ENCODE results near the gene TOMM7. TPM values are rescaled to one million over a fixed set of nuclear protein-coding genes. Genes with fewer than 3 reads are reported as not detected.

Gene TOMM7
- total RNA-seq, 1 experiment from 2014 or later: 325 TPM

DNA sequence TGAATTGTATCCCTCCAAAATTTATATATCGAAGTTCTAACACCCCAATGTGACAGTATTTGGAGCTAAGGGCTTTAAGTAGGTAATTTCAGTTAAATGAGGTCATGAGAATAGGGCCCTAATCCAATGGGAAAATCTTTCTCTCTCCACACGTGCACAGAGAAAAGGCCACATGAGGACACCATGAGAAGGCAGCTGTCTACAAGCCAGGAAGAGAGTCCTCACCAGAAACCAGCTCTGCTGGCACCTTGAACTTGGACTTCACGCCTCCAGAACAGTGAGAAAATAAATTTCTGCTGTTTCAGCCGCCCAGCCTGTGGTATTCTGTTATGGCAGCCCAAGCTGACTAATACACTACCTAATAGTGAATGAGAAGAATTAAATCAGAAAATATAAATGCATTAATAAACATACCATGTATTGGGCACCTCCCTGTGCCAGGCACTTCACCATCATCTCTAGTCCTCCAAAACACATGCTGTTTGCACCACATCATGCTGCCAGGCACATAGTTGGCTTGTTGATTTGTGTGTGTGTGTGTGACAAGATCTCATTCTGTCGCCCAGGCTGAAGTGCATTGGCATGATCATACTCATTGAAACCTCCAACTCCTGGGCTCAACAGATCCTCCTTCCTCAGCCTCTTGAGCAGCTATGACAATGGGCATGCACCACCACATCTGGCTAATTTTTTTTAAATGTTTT, 9.1 kb upstream of the TOMM7 start:
- no peak overlapping the region for H3K27ac ChIP-seq (ENCODE audit: low read depth, low read length)
- no peaks in the 10 kb centered on the region for H3K79me2 ChIP-seq (ENCODE audit: insufficient read depth, low read length)
- no peaks in the 10 kb centered on the region for H3K36me3 ChIP-seq (ENCODE audit: control insufficient read depth in 1 of 2, insufficient read depth in 2 of 2, low read length in 2 of 2)
- no peak overlapping the region for H3K9ac ChIP-seq (ENCODE audit: low read length)
- no peaks in the 10 kb centered on the region for H3K9me3 ChIP-seq (ENCODE audit: control insufficient read depth in 1 of 2, insufficient read depth in 1 of 2, low read depth in 1 of 2, low read length in 2 of 2)
- TF ChIP-seq, protein P1, sequence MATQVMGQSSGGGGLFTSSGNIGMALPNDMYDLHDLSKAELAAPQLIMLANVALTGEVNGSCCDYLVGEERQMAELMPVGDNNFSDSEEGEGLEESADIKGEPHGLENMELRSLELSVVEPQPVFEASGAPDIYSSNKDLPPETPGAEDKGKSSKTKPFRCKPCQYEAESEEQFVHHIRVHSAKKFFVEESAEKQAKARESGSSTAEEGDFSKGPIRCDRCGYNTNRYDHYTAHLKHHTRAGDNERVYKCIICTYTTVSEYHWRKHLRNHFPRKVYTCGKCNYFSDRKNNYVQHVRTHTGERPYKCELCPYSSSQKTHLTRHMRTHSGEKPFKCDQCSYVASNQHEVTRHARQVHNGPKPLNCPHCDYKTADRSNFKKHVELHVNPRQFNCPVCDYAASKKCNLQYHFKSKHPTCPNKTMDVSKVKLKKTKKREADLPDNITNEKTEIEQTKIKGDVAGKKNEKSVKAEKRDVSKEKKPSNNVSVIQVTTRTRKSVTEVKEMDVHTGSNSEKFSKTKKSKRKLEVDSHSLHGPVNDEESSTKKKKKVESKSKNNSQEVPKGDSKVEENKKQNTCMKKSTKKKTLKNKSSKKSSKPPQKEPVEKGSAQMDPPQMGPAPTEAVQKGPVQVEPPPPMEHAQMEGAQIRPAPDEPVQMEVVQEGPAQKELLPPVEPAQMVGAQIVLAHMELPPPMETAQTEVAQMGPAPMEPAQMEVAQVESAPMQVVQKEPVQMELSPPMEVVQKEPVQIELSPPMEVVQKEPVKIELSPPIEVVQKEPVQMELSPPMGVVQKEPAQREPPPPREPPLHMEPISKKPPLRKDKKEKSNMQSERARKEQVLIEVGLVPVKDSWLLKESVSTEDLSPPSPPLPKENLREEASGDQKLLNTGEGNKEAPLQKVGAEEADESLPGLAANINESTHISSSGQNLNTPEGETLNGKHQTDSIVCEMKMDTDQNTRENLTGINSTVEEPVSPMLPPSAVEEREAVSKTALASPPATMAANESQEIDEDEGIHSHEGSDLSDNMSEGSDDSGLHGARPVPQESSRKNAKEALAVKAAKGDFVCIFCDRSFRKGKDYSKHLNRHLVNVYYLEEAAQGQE (IDR thresholded peaks at IDR 0.05; ENCODE audit: low read depth): no peak
- no peak for TF ChIP-seq POLR2AphosphoS5 (IDR thresholded peaks at IDR 0.05; ENCODE audit: low read depth, low read length)
- TF ChIP-seq RAD21 (IDR thresholded peaks at IDR 0.05; ENCODE audit: low read depth): no peak
- TF ChIP-seq TCF7L2 (IDR thresholded peaks at IDR 0.05; ENCODE audit: borderline replicate concordance, extremely low read depth, insufficient read depth, insufficient read length): no peak
- no peak for TF ChIP-seq SRF (IDR thresholded peaks at IDR 0.05; ENCODE audit: low read depth)
- no peak for TF ChIP-seq POLR2A (IDR thresholded peaks at IDR 0.05; ENCODE audit: borderline replicate concordance, extremely low read depth, insufficient read depth, insufficient read length)
- no peak for TF ChIP-seq JUND (IDR thresholded peaks at IDR 0.05)
- no peak for TF ChIP-seq CTCF (IDR thresholded peaks at IDR 0.05 in 2 of 3, conservative IDR thresholded peaks at IDR 0.05 in 1 of 3; ENCODE audit: borderline replicate concordance in 1 of 3, insufficient read depth in 1 of 3, low read depth in 2 of 3, low read length in 2 of 3)
- no peak for TF ChIP-seq YY1 (IDR thresholded peaks at IDR 0.05; ENCODE audit: extremely low read depth, insufficient replicate concordance, low read depth, low read length)
- TF ChIP-seq CBX3 (IDR thresholded peaks at IDR 0.05; ENCODE audit: low read depth): no peak
- TF ChIP-seq FOSL1 (IDR thresholded peaks at IDR 0.05; ENCODE audit: low read depth): no peak
- no peak for TF ChIP-seq EZH2 (IDR thresholded peaks at IDR 0.05)
- TF ChIP-seq CEBPB (IDR thresholded peaks at IDR 0.05; ENCODE audit: low read depth): no peak
- no peak for TF ChIP-seq SIN3A (IDR thresholded peaks at IDR 0.05; ENCODE audit: low read depth)
- TF ChIP-seq, protein P2, sequence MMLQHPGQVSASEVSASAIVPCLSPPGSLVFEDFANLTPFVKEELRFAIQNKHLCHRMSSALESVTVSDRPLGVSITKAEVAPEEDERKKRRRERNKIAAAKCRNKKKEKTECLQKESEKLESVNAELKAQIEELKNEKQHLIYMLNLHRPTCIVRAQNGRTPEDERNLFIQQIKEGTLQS (IDR thresholded peaks at IDR 0.05): no peak
- no peaks in the 10 kb centered on the region for H3K27me3 ChIP-seq (ENCODE audit: insufficient read depth, low read length)
- ChIA-PET RAD21 (ENCODE audit: low non-redundant PET in 1 of 2, low total read pairs in 2 of 2, uncharacterized antibody in 2 of 2, unreplicated experiment in 2 of 2) (no interaction called here), POLR2A (interaction anchor here (1.4 kb wide), 1 partner anchor 9 kb away, joined by 3 read pairs; the partner anchor contains the start of gene TOMM7), CTCF (no interaction called here)
- H3K4me3 ChIP-seq (replicated peaks in 1 of 2; ENCODE audit: low read depth in 1 of 2, low read length in 2 of 2): no peak overlapping the region
- no peak for DNase-seq (ENCODE audit: low read depth, low spot score)
- no peak overlapping the region for H3K4me2 ChIP-seq (ENCODE audit: low read length)
- H4K20me1 ChIP-seq (ENCODE audit: insufficient read depth): no peaks in the 10 kb centered on the region
- ATAC-seq: no peak
- H3K4me1 ChIP-seq (ENCODE audit: control insufficient read depth in 1 of 2, insufficient read depth in 2 of 2, low read length in 2 of 2): no peaks in the 10 kb centered on the region
- no peak overlapping the region for H2AFZ ChIP-seq (ENCODE audit: low read depth, low read length, poor library complexity, severe bottlenecking)
- intact Hi-C loops (cut with micrococcal nuclease): no loop called here
- H3K9me2 ChIP-seq (ENCODE audit: insufficient read depth): no peaks in the 10 kb centered on the region
- BruUV-seq (replicated peaks): no TSS peak
